ENCODE data around the gene ANO4.

Gene ANO4

GRCh38 chr12:100794441-100795173 is at the start of gene ANO4:
Gene ANO4 (plus strand): TSS chr12:100794776. CDS start chr12:100901786, 107,010 bp downstream.
- DNase-seq (ENCODE audit: low read depth in 2 of 2), result no peak

- no peak for DNase-seq (ENCODE audit: low read depth in 2 of 2)
Observed at GRCh38 chr12:100745378-100746071, 49.1 kb upstream of the ANO4 start.

GRCh38 chr12:100752841-100753240 is 41.7 kb upstream of the ANO4 start:
- no peak for DNase-seq (ENCODE audit: low read depth in 2 of 2)

- no peak for DNase-seq (ENCODE audit: low read depth in 2 of 2)
Observed at GRCh38 chr12:100753837-100754236, 40.7 kb upstream of the ANO4 start.

GRCh38 chr12:100755186-100755585 is 39.4 kb upstream of the ANO4 start:
- no peak for DNase-seq (ENCODE audit: low read depth in 2 of 2)

GRCh38 chr12:100758083-100758482 is 36.5 kb upstream of the ANO4 start:
- DNase-seq (ENCODE audit: low read depth in 2 of 2), result no peak

- DNase-seq (ENCODE audit: low read depth in 2 of 2), result no peak
Observed at GRCh38 chr12:100767371-100767770, 27.2 kb upstream of the ANO4 start.

- DNase-seq (ENCODE audit: low read depth in 2 of 2), result no peak
Observed at GRCh38 chr12:100767950-100768349, 26.6 kb upstream of the ANO4 start.

GRCh38 chr12:100778967-100779590 is 15.5 kb upstream of the ANO4 start:
- no peak for DNase-seq (ENCODE audit: low read depth in 2 of 2)

- DNase-seq (ENCODE audit: low read depth in 2 of 2), result no peak
Observed at GRCh38 chr12:100789146-100789545, 5.4 kb upstream of the ANO4 start.

GRCh38 chr12:100789975-100790374 is 4.6 kb upstream of the ANO4 start:
- no peak for DNase-seq (ENCODE audit: low read depth in 2 of 2)

GRCh38 chr12:100790552-100790951 is 4.0 kb upstream of the ANO4 start:
- DNase-seq (ENCODE audit: low read depth in 2 of 2), result no peak

GRCh38 chr12:100793182-100793581 is 1.4 kb upstream of the ANO4 start:
- DNase-seq (ENCODE audit: low read depth in 2 of 2), result no peak

- DNase-seq (ENCODE audit: low read depth in 2 of 2), result no peak
Observed at GRCh38 chr12:100795174-100795799, 711 bp downstream of the ANO4 start.

GRCh38 chr12:100795800-100796179 is 1.2 kb downstream of the ANO4 start:
- DNase-seq (ENCODE audit: low read depth in 2 of 2), result no peak

GRCh38 chr12:100796621-100797020 is 2.0 kb downstream of the ANO4 start:
- no peak for DNase-seq (ENCODE audit: low read depth in 2 of 2)

GRCh38 chr12:100797246-100797645 is 2.7 kb downstream of the ANO4 start:
- no peak for DNase-seq (ENCODE audit: low read depth in 2 of 2)

GRCh38 chr12:100797786-100798185 is 3.2 kb downstream of the ANO4 start:
- no peak for DNase-seq (ENCODE audit: low read depth in 2 of 2)

- DNase-seq (ENCODE audit: low read depth in 2 of 2), result no peak
Observed at GRCh38 chr12:100798286-100799160, 3.9 kb downstream of the ANO4 start.

GRCh38 chr12:100799770-100800169 is 5.2 kb downstream of the ANO4 start:
- no peak for DNase-seq (ENCODE audit: low read depth in 2 of 2)

GRCh38 chr12:100800723-100801122 is 6.1 kb downstream of the ANO4 start:
- DNase-seq (ENCODE audit: low read depth in 2 of 2), result no peak

Measured in stimulated activated CD4-positive, alpha-beta T cell treated with anti-CD3 and anti-CD28 coated beads, Interleukin-12 subunit alpha, Interleukin-12 subunit beta, amount 100 ng/mL, for 24 hours (primary cell).